ENCODE results near the gene ATG9B. TPM values are rescaled to one million over a fixed set of nuclear protein-coding genes. Genes with fewer than 3 reads are reported as not detected.

The ATG9B gene
- total and polyA plus RNA-seq, 9 of the 15 experiments (the other 6 are each of a cell fraction or from before 2014, with no cell fraction given), result 0.29 to 8.0 (median 2.1) TPM

DNA sequence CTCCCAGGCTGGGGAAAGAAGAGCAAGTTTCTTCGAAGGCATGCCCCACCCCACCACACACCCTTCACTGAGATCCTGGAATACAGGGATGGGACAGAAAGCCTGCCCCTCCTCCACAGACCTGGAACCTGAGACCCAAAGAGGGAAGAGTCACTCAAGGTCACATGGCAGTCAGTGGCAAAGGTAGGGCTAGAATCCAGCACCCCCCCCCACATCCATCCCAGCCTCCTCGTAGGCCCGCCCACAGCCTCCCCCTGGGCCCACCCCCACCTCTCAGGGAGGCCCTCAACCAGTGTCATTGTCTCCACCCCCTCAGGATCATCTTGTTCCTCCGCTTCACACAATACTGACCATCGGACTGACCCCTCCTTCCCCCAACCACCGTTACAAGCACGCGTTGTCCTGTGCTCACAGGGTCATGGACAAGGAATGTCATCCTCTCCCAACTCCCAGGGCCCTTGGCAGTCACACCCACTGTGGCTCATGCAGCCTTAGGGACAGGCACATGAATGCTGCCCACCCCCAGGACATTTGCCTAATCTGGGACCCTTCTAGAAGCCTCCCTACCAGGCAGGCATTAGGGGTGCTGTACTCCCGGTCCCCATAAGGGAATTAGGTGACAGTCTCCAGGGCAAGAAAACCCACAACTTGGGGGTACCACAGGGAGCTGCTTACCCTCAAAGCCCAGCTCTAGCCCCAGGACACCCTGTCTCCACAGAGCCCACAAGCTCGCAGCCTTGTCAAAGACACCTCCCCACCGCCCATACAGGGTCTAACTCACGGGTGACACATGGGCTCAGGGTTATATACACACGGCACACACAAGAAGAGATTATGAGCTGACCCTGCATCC is 47.5 kb downstream of the ATG9B start (continued):
- no peak for TF ChIP-seq FOXJ2 (tag; IDR thresholded peaks at IDR 0.05)
- no peak for TF ChIP-seq RNF2 (IDR thresholded peaks at IDR 0.05)
- no peak for TF ChIP-seq CC2D1A (IDR thresholded peaks at IDR 0.05)
- no peak for TF ChIP-seq EHMT2 (IDR thresholded peaks at IDR 0.05)
- no peak for TF ChIP-seq RAD21 (CRISPR knock-in tag; conservative IDR thresholded peaks at IDR 0.05 in 1 of 2, IDR thresholded peaks at IDR 0.05 in 1 of 2)
- no peak for TF ChIP-seq ZFPM2 (CRISPR knock-in tag; IDR thresholded peaks at IDR 0.05)
- no peak for TF ChIP-seq TSC22D4 (tag; IDR thresholded peaks at IDR 0.05)
- no peak for TF ChIP-seq CBFA2T2 (conservative IDR thresholded peaks at IDR 0.05)
- peak; percentile 27; the same call in 1 of the 2 replicates for TF ChIP-seq RAD51 (IDR thresholded peaks at IDR 0.05; ENCODE audit: borderline replicate concordance, low read depth)
- peak in 1 of 2 experiments; percentile 28; a peak in 1 of 4 replicates for TF ChIP-seq HDAC1 (IDR thresholded peaks at IDR 0.05)
- no peak for TF ChIP-seq SMAD1 (IDR thresholded peaks at IDR 0.05; ENCODE audit: low read depth, low read length, partially characterized antibody)
- TF ChIP-seq RBM39 (optimal IDR thresholded peaks at IDR 0.05; ENCODE audit: low read depth, low read length), result peak; percentile 36
- TF ChIP-seq, protein P1, sequence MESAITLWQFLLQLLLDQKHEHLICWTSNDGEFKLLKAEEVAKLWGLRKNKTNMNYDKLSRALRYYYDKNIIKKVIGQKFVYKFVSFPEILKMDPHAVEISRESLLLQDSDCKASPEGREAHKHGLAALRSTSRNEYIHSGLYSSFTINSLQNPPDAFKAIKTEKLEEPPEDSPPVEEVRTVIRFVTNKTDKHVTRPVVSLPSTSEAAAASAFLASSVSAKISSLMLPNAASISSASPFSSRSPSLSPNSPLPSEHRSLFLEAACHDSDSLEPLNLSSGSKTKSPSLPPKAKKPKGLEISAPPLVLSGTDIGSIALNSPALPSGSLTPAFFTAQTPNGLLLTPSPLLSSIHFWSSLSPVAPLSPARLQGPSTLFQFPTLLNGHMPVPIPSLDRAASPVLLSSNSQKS (CRISPR knock-in tag; IDR thresholded peaks at IDR 0.05), result no peak
- no peak for TF ChIP-seq NELFE (IDR thresholded peaks at IDR 0.05; ENCODE audit: insufficient read depth, insufficient read length)
- no peak for TF ChIP-seq JUND (IDR thresholded peaks at IDR 0.05; ENCODE audit: borderline replicate concordance, low read depth, low read length)
- TF ChIP-seq JUND (tag; IDR thresholded peaks at IDR 0.05; ENCODE audit: borderline replicate concordance, low read depth, low read length), result 0 out of 3 replicates have a peak, but pooled peaks have one; percentile 13
- no peak for TF ChIP-seq POLR2AphosphoS2 (IDR thresholded peaks at IDR 0.05; ENCODE audit: low read length)
- TF ChIP-seq MCM5 (IDR thresholded peaks at IDR 0.05; ENCODE audit: low read depth), result no peak
- no peak for TF ChIP-seq ZNF274 (IDR thresholded peaks at IDR 0.05; ENCODE audit: borderline replicate concordance, low read depth, low read length)
- TF ChIP-seq, protein P2, sequence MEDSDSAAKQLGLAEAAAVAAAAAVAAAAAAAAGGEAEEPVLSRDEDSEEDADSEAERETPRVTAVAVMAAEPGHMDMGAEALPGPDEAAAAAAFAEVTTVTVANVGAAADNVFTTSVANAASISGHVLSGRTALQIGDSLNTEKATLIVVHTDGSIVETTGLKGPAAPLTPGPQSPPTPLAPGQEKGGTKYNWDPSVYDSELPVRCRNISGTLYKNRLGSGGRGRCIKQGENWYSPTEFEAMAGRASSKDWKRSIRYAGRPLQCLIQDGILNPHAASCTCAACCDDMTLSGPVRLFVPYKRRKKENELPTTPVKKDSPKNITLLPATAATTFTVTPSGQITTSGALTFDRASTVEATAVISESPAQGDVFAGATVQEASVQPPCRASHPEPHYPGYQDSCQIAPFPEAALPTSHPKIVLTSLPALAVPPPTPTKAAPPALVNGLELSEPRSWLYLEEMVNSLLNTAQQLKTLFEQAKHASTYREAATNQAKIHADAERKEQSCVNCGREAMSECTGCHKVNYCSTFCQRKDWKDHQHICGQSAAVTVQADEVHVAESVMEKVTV (CRISPR knock-in tag; IDR thresholded peaks at IDR 0.05), result no peak
- TF ChIP-seq, protein P3, sequence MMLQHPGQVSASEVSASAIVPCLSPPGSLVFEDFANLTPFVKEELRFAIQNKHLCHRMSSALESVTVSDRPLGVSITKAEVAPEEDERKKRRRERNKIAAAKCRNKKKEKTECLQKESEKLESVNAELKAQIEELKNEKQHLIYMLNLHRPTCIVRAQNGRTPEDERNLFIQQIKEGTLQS (IDR thresholded peaks at IDR 0.05), result no peak
- TF ChIP-seq, protein P3 (CRISPR knock-in tag; conservative IDR thresholded peaks at IDR 0.05), result no peak
- peak in 1 of 2 experiments; percentile 60; a peak in 1 of 4 replicates for TF ChIP-seq TEAD1 (CRISPR knock-in tag; IDR thresholded peaks at IDR 0.05)
- no peak for TF ChIP-seq ATF7 (IDR thresholded peaks at IDR 0.05)
- TF ChIP-seq SAFB (IDR thresholded peaks at IDR 0.05; ENCODE audit: borderline replicate concordance, low read depth, low read length), result no peak
- no peak for TF ChIP-seq DDX20 (tag; IDR thresholded peaks at IDR 0.05; ENCODE audit: low read depth)
- TF ChIP-seq, protein P4, sequence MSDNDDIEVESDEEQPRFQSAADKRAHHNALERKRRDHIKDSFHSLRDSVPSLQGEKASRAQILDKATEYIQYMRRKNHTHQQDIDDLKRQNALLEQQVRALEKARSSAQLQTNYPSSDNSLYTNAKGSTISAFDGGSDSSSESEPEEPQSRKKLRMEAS (CRISPR knock-in tag; IDR thresholded peaks at IDR 0.05), result no peak
